Activated CD4-positive, alpha-beta T cell treated with anti-CD3 and anti-CD28 coated beads for 36 hours (primary cell): ENCODE results near the gene UBN1. TPM values are rescaled to one million over a fixed set of nuclear protein-coding genes. Genes with fewer than 3 reads are reported as not detected.
A peak's percentile ranks its signal among the peaks of the same experiment; 100 is the strongest.

Experiments used
- ATAC-seq: fragments of 200-7000 bp; cut with Tn5 transposase; one replicate; pipeline ENCODE4 v1.10.0; 2021; ENCODE audit warnings: mild to moderate bottlenecking, moderate library complexity
- CTCF ChIA-PET: fragments of 350-600 bp; sonication (Branson Sonifier 250); formaldehyde crosslinking; loops from one replicate; lab custom pipeline; 2021; ENCODE audit warnings: antibody characterized with exemption; lab: Charles Lee
- POLR2A ChIA-PET: fragments of 350-600 bp; sonication (Branson Sonifier 250); formaldehyde crosslinking; loops from one replicate; lab custom pipeline; 2021; ENCODE audit warnings: antibody characterized with exemption, inconsistent platforms; lab: Charles Lee
- DNase-seq: peaks from one replicate; pipeline ENCODE4 v3.0.0-alpha.2; 2020
- H3K27ac Mint-ChIP-seq: one replicate; pipeline ENCODE4 v1.8.0; 2021; ENCODE audit warnings: mixed read lengths
- H3K27me3 Mint-ChIP-seq: one replicate; pipeline ENCODE4 v1.8.0; 2021; ENCODE audit warnings: mixed read lengths
- H3K36me3 Mint-ChIP-seq: one replicate; pipeline ENCODE4 v1.8.0; 2021; ENCODE audit warnings: low read depth, mixed read lengths
- H3K4me1 Mint-ChIP-seq: one replicate; pipeline ENCODE4 v1.8.0; 2021; ENCODE audit warnings: mixed read lengths
- H3K4me3 Mint-ChIP-seq: one replicate; pipeline ENCODE4 v1.8.0; 2021; ENCODE audit warnings: mild to moderate bottlenecking, moderate library complexity, mixed read lengths
- H3K9me3 Mint-ChIP-seq: one replicate; pipeline ENCODE4 v1.8.0; 2021; ENCODE audit warnings: low read depth, mixed read lengths
- intact Hi-C, 2 experiments: fragments of 100-400 bp; cut with DNase I in 1 of 2; cut with micrococcal nuclease in 1 of 2; formaldehyde crosslinking; loops; one replicate each; pipeline versions ENCODE4 v1.14.2 to v1.15.1; 2022 to 2024; cut with DNase I, micrococcal nuclease
- total RNA-seq, 2 experiments: library from RNA; stranded (reverse); gene quantifications; one replicate each; pipeline ENCODE4 v1.2.3, GENCODE V29; 2021

Gene UBN1, protein sequence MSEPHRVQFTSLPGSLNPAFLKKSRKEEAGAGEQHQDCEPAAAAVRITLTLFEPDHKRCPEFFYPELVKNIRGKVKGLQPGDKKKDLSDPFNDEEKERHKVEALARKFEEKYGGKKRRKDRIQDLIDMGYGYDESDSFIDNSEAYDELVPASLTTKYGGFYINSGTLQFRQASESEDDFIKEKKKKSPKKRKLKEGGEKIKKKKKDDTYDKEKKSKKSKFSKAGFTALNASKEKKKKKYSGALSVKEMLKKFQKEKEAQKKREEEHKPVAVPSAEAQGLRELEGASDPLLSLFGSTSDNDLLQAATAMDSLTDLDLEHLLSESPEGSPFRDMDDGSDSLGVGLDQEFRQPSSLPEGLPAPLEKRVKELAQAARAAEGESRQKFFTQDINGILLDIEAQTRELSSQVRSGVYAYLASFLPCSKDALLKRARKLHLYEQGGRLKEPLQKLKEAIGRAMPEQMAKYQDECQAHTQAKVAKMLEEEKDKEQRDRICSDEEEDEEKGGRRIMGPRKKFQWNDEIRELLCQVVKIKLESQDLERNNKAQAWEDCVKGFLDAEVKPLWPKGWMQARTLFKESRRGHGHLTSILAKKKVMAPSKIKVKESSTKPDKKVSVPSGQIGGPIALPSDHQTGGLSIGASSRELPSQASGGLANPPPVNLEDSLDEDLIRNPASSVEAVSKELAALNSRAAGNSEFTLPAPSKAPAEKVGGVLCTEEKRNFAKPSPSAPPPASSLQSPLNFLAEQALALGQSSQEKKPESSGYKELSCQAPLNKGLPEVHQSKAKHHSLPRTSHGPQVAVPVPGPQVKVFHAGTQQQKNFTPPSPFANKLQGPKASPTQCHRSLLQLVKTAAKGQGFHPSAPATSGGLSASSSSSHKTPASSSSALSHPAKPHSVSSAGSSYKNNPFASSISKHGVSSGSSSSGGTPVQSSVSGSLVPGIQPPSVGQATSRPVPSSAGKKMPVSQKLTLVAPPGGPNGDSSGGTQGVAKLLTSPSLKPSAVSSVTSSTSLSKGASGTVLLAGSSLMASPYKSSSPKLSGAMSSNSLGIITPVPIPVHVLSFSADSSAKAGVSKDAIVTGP (N-terminal part only)
- total RNA-seq, result 10 to 100 TPM; 19.3 to 23.0 TPM

DNA sequence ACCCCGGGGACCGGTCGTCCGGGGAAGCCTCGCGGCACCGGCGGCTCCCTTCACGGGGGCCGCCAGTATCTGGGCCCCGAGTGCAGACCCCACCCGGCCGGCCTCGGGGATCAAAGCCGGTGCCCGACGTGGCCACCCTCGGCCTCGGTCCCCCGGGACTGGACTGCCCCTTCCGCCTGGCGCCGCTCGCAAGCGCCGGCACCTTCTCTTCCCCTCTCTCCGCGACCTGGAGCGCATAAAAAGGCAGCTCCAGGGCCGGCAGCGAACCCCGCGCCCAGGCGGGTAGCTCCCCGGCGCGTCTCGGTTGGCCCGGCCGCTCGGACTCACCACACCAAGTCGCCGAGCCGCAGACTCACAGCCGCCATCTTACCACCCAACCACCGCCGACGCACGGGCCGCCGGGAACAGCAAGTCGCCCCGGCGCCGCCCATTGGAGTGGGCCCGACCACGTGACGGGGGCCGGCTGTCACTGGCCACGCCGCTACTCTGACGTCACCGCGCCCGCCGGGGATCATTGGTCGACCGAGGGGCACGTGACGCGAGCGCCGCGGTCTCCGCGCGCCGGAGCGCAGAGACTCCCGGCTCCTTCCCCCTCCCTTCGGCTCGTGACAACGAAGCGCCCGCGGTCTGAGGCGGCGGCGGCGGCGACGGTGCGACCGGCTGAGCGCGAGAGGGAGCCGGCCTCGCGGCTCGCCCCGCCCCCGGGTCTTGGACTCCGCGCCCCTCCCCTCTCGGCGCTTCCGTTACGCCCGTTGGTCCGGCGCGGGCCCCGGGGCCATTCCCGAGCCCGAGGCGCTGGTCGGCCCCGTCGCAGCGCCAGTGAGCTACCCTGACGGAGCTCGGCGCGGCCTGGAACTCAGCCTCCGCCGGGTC is at the start of gene UBN1, which contains the start of gene GLYR1:
Gene UBN1 (plus strand): TSS at position 581 of the 873 bp plus-strand sequence. CDS start 5,437 bp downstream, outside the sequence.
Gene GLYR1 (minus strand): TSS at position 388 of the 873 bp plus-strand sequence. CDS start 23 bp downstream, at position 365.
- POLR2A ChIA-PET, result interaction anchor here (1.0 kb wide), 1 partner anchor 26 kb away, joined by 3 read pairs; no protein-coding TSS in a partner anchor
- Mint-ChIP-seq H3K4me3 (peak within 1 kb of the TSS; percentile 77), H3K36me3 (peaks cover 25% of the 10 kb centered on the region), H3K27ac (peak within 1 kb of the TSS; percentile 84), H3K4me1 (peaks cover 54% of the 10 kb centered on the region), H3K9me3 (no peaks in the 10 kb centered on the region), H3K27me3 (no peaks in the 10 kb centered on the region)
- ATAC-seq, result peak; percentile 96
- intact Hi-C loops, result loop anchor here (1.0 to 10.0 kb wide), 17 partner anchors 45 to 430 kb away; partner anchors contain the start of genes EEF2KMT (in 2 of the 2), MGRN1 (in 2 of the 2), ROGDI (in 2 of the 2) and SEC14L5 (in 2 of the 2)
- DNase-seq, result peak; percentile 100
- CTCF ChIA-PET, result no interaction called here

DNA sequence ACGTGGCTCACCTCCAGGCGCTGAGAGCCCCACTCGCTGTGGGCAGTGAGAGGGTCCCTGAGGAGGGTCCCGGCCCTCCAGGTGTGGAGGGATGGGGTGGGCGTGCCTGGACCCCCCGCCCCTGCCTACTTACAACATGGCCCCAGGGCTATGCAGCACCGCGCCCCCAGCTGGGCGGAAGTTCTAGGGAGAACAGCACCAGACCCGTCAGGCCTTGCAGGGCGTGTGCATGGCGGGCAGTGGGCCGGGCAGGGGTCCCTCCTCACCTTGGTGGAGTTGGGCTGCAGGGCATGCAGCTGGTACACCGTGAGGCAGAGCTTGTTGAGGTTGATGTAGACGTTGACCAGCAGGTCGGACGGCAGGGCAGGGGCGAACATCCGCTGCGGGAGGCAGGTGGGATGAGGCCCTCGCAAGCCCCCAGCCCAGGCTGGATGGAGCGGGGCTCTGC is 49.5 kb upstream of the UBN1 start:
- Mint-ChIP-seq H3K36me3 (no peaks in the 10 kb centered on the region), H3K27me3 (no peaks in the 10 kb centered on the region), H3K4me3 (no peak overlapping the region), H3K4me1 (peaks cover 7% of the 10 kb centered on the region), H3K27ac (no peak overlapping the region), H3K9me3 (no peaks in the 10 kb centered on the region)
- ChIA-PET CTCF (no interaction called here), POLR2A (no interaction called here)
- ATAC-seq (no peak), DNase-seq (no peak)
- intact Hi-C loops, result no loop called here

DNA sequence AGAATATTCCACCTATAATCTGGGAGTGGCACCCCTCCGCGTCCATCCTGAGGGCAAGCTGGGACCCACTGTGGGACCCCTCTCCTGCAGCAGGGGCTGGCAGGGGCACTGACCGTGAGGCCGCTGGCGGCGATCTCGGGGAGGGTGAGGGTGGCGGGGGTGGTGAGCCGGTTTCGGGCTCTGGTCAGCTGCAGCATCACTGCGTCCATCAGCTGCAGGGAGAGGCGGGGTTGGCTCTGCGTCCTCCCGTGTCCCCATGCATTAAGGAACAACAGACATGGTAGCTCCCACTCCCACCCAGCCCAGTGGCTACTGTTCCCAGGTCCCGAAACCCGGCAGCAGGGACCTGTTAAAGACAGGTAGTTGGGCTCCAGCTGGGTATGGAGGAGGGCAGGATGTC is 48.8 kb upstream of the UBN1 start:
- ATAC-seq (no peak), DNase-seq (no peak)
- Mint-ChIP-seq H3K4me1 (peaks cover 12% of the 10 kb centered on the region), H3K4me3 (no peak overlapping the region), H3K27me3 (no peaks in the 10 kb centered on the region), H3K36me3 (no peaks in the 10 kb centered on the region), H3K9me3 (no peaks in the 10 kb centered on the region), H3K27ac (no peak overlapping the region)
- intact Hi-C loops, result no loop called here
- ChIA-PET CTCF (no interaction called here), POLR2A (no interaction called here)

DNA sequence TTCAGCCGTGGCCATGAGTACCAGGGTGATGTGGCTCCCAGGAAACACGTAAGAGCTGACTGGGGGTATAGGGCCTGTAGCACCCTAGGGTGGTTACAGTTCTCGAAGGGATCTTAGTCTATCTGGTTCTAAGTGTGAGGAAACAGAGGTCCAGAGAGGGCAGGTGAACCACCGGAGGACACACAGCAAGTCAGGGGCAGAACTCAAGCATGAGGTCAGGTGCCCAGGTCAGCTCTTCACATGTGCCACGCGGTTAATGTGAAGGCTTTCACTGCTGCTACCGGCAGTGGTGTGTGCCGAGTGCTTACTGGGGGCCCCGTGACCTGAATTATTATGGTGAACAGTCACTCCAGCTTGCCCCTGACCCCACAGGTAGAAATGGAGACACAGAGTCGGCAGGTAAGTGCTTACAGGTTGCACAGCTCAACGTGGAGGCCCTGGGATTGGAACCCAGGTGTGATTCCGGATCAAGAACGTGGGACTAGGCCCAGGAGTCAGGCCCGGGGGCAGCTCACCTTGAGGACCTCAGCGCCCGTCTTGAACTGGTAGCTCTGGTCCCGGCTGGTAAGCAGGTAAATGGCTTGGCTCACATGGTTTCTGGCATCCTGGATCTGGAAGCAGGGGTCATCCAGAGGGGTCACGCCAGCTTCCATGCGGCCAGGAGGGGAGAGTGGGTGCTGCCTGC is 48.0 kb upstream of the UBN1 start:
- ChIA-PET POLR2A (no interaction called here), CTCF (interaction anchor here (0.8 kb wide), 1 partner anchor 14 kb away, joined by 3 read pairs; no protein-coding TSS in a partner anchor)
- Mint-ChIP-seq H3K36me3 (peaks cover 3% of the 10 kb centered on the region), H3K27ac (no peak overlapping the region), H3K9me3 (no peaks in the 10 kb centered on the region), H3K4me3 (no peak overlapping the region), H3K4me1 (peaks cover 14% of the 10 kb centered on the region), H3K27me3 (no peaks in the 10 kb centered on the region)
- no peak for DNase-seq
- intact Hi-C loops, result no loop called here
- no peak for ATAC-seq

DNA sequence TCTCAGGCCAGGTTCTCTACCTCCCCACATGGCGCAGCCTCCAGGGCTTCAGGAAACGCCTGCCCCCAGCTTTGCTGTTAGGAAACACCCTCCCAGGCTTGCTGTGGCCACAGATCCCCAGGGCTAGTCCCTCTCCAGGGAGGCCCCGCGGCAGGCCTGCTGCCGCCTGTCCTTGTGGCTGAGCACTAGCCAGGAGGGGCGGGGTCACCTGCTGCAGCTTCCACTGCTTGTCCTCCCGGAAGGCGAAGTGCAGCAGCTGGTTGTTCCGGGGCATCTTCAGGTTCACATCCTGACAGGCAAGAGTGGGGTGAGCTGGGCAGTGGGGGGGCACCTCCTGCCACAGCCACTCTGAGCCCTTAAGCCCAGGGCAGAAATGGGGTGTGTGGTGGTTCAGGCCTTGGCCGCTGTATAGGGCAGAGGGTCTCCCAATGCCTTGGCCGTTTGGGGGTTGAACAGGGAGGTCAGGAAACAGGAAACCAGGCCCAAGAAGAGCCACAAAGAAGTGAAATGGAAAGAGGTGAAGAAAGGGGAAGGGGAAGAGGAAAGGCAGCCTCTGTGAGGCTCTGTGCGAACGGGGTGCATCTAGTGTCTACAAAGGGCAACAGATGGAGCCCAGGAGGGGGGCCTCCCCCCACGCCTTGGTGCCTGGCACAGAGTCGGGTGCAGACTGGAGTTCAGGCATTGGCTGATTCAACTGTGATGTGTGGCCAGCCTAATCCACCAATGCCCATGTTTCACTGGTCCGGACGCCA is 46.8 kb upstream of the UBN1 start:
- ChIA-PET CTCF (interaction anchor here (0.8 kb wide), 1 partner anchor 15 kb away, joined by 3 read pairs; no protein-coding TSS in a partner anchor), POLR2A (interaction anchor here (0.5 kb wide), 1 partner anchor 151 kb away, joined by 6 read pairs; no protein-coding TSS in a partner anchor)
- H3K27ac Mint-ChIP-seq, result no peak overlapping the region
- peaks cover 14% of the 10 kb centered on the region for H3K4me1 Mint-ChIP-seq
- peaks cover 10% of the 10 kb centered on the region for H3K36me3 Mint-ChIP-seq
- no peak for ATAC-seq
- H3K27me3 Mint-ChIP-seq, result no peaks in the 10 kb centered on the region
- H3K4me3 Mint-ChIP-seq, result peak overlapping the region; percentile 6
- no peak for DNase-seq
- intact Hi-C loops, result loop anchor here in 1 of 2 experiments (5.0 kb wide), 2 partner anchors 47 to 493 kb away; partner anchors contain the start of genes GLYR1 and UBN1
- no peaks in the 10 kb centered on the region for H3K9me3 Mint-ChIP-seq

DNA sequence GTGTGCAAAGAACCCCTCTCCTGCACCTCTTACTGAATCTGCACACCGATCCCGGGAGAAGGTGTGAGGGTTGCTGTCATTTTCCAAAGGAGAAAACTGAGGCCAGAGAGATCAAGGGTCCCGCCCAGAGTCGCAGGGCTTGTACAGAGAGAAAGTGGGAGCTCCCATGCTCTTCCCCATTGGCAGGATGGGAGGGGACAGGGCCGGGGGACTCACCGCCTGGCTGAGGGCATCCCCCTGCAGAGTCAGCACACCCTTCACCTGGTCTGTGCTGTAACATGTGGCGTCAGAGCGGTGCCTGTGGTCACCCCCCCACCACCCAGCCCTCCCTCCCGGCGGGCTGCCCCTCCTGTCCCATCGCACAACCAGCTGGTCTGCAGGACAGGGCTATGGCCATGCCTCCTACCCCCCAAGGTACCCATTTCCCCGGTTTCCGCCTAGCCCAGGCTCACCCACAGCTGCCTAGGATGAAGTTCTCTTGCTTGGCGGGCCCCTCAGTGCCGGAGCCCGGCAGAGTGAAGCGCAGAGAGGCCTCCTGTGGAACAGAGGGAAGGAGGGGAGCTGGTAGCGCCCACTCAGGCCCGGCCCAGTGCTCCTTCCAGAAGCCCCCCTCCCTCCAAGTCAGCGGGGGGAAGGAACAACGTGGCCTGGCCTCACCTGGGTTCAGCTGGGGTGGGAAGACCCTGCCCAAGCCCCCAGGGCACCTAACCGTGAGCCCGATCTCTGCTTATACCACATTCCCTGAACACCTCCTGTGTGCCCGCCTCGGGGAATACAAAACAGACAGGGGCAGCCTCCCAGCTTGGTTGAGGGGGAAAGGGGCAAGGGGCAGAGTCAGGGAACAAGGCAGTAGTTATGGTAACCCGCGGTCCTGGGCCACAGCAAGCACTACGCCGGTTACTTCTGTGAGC is 46.0 kb upstream of the UBN1 start:
- peaks cover 10% of the 10 kb centered on the region for H3K36me3 Mint-ChIP-seq
- DNase-seq, result no peak
- peak overlapping the region; percentile 74 for H3K4me3 Mint-ChIP-seq
- no peaks in the 10 kb centered on the region for H3K9me3 Mint-ChIP-seq
- intact Hi-C loops, result loop anchor here in 1 of 2 experiments (5.0 kb wide), 2 partner anchors 46 to 494 kb away; partner anchors contain the start of genes GLYR1 and UBN1
- H3K4me1 Mint-ChIP-seq, result peaks cover 14% of the 10 kb centered on the region
- ATAC-seq, result no peak
- CTCF ChIA-PET, result no interaction called here
- H3K27ac Mint-ChIP-seq, result no peak overlapping the region
- POLR2A ChIA-PET, result no interaction called here
- H3K27me3 Mint-ChIP-seq, result no peaks in the 10 kb centered on the region

DNA sequence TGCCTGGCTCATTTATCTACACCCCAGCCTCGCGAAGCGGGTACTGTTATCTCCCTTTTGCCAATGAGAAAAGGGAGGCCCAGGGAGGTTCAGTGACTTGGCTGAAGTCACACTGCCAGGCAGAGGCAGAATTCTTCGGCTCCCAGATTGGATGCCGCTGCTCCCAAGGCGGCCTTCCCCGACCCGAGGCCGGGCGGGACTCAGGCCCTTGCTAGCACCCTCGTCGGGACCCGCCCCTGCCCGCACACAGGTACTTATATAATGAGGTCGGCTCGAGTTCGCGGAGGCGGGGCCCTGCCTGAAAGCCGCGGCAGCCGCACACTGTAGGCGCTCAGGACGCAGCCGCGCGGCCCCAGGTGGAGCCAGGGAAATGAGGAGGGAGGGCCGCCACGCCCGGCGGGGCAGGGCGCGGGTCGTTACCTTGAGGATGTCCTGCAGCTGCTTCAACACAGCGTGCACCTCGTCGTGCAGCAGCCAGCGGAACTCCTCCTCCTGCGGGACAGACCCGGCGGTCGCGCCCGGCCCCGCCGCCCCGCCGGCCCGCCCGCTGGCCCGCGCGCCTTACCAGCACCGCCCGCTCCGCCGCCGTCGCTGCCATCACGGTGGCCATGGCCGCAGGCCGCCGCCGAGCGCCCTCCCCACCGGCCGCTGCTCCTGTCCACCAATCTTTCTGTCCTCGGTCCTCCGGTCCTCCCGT is 45.2 kb upstream of the UBN1 start, which contains the start of gene ROGDI:
Gene ROGDI (minus strand): TSS at position 672 of the 697 bp plus-strand sequence. CDS start 62 bp downstream, at position 610.
- H3K36me3 Mint-ChIP-seq, result peaks cover 10% of the 10 kb centered on the region
- DNase-seq (peak; percentile 84), ATAC-seq (peak; percentile 55)
- peak within 1 kb of the TSS; percentile 74 for H3K4me3 Mint-ChIP-seq
- ChIA-PET POLR2A (interaction anchor here (0.6 to 1.5 kb wide), 5 partner anchors 10 to 292 kb away, joined by 3 to 10 read pairs (median 4); partner anchors contain the start of genes ANKS3 and DNAAF8), CTCF (interaction anchor here (1.0 to 1.2 kb wide), 3 partner anchors 52 to 232 kb away, joined by 3 to 6 read pairs (median 4); partner anchors contain the start of genes ANKS3 and DNAAF8)
- peak within 1 kb of the TSS; percentile 58 for H3K27ac Mint-ChIP-seq
- no peaks in the 10 kb centered on the region for H3K9me3 Mint-ChIP-seq
- H3K4me1 Mint-ChIP-seq, result peaks cover 14% of the 10 kb centered on the region
- intact Hi-C loops, result loop anchor here (1.0 to 5.0 kb wide), 15 partner anchors 35 to 495 kb away; partner anchors contain the start of genes ANKS3 (in 2 of the 2), DNAAF8 (in 2 of the 2), GLYR1 (in 2 of the 2) and UBN1 (in 2 of the 2)
- no peaks in the 10 kb centered on the region for H3K27me3 Mint-ChIP-seq
